Purkinje cell (primary cell): ENCODE results near the gene SIL1. TPM values are rescaled to one million over a fixed set of nuclear protein-coding genes. Genes with fewer than 3 reads are reported as not detected.

Experiments
- polyA plus RNA-seq: library from polyadenylated mRNA; unstranded; fragments of >200 nt; fragmentation: Nextera tagmentation; gene quantifications from 2 replicates; pipeline ENCODE4 v1.2.1, GENCODE V29; 2014

Gene SIL1
- 21.5 and 30.5 TPM in 2 replicates for polyA plus RNA-seq

DNA sequence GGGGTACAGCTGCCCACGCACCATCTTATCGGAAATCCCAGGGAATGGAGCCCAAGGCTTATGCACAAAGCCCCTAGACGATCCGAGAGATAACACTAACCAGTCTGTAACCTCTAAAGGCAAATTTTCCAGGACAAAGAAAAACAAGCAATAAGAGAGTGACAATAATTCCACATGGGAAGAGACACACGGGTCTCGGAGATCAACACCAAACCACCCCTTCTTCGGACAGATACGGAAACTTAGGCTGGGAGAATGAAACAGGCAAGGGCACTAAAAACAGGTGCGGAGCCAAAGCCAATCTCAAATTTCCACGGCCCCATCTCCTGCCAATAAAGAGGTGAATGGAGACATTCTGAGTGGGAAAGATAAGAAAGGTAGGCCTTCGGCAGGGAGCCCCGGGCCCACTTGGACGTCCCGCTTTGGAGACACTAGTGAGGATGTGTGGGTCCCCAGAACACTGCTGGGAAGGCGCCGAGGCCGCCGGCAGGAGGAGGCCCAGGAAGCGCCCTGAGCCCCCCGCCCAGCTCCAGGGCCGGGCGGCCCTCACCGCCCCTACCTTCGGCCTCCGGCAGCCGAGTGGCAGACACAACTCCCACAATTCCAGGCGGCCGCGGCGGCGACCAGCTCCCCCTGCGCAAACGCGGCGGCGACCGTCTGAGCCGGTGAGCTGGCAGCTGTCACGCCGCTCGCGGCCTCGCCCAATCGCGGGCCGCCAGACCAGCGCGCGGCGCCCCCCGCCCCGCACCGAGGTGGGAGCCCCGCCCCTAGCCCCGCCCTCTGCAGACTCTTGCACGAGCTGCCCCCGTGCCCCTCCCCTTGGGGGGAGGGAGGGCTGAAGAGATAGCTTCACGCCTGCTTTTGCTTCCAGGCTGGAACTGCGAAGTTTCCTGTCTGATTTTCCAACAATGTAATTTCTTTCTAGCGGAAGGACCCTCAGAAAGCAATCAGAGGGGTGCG, at the start of gene SIL1:
TSS of gene SIL1 (minus strand) at position 659 of the 960 bp plus-strand sequence. CDS start 70,525 bp downstream, outside the sequence.

Other genes with a start within 250 kb of the SIL1 start
- gene MATR3, start 95.4 kb upstream of the SIL1 start, polyA plus RNA-seq: 239 and 277 TPM in 2 replicates
- gene PAIP2, start 143.5 kb upstream of the SIL1 start, polyA plus RNA-seq: 193 and 219 TPM in 2 replicates
- gene SLC23A1, start 184.9 kb upstream of the SIL1 start, polyA plus RNA-seq: not detected in 2 replicates
- not detected in 2 replicates for gene MZB1, start 191.5 kb upstream of the SIL1 start, polyA plus RNA-seq
- gene PROB1, start 196.7 kb upstream of the SIL1 start, polyA plus RNA-seq: not detected in 2 replicates
- 0.81 and 7.7 TPM in 2 replicates for gene SPATA24, start 205.7 kb upstream of the SIL1 start, polyA plus RNA-seq
- 11.1 and 27.2 TPM in 2 replicates for gene DNAJC18, start 241.2 kb upstream of the SIL1 start, polyA plus RNA-seq